Measurements from ENCODE around the gene TMEM191C.
"Not testable (repeated sequence)": the region's sequence is repeated elsewhere in the genome, so short reads cannot be mapped to it uniquely, and the experiment has no call there.

DNA sequence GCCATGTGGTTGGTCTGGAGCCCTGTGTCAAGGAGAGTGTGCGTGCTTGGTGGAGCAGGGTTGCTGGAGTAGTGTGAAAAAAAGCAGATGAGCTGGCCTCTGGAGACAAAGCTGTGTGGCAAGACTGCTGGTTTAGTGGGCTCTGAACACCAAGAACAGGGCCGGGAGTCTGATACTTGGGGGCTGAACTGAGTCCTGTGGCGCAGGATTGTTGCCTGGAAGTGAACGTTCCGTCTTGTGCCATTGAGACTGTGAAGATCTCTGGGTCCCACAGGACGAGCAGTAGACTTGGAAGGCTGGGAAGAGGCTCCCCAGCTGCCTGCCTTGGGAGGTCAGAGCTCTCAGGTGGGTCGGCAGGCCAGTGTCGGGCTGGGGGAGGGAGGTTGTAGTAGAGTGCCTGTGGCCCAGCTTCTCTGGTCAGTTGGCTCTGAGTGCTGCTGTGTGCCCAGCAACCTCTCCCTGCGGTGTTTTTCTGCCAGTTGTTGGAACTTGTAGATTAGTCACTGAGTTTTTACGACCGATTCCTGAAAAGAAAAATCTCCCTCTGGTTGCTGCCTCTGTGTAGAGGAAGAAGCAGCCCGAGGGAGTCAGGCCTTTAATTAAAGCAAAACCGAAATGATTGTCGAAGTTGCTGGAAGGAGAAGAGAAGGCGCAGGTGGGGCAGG lies 48.1 kb upstream of the TMEM191C start:
- not testable (repeated sequence) for TF ChIP-seq POLR2A, POLR2AphosphoS5 (IDR thresholded peaks at IDR 0.05)
- TF ChIP-seq, protein P1, sequence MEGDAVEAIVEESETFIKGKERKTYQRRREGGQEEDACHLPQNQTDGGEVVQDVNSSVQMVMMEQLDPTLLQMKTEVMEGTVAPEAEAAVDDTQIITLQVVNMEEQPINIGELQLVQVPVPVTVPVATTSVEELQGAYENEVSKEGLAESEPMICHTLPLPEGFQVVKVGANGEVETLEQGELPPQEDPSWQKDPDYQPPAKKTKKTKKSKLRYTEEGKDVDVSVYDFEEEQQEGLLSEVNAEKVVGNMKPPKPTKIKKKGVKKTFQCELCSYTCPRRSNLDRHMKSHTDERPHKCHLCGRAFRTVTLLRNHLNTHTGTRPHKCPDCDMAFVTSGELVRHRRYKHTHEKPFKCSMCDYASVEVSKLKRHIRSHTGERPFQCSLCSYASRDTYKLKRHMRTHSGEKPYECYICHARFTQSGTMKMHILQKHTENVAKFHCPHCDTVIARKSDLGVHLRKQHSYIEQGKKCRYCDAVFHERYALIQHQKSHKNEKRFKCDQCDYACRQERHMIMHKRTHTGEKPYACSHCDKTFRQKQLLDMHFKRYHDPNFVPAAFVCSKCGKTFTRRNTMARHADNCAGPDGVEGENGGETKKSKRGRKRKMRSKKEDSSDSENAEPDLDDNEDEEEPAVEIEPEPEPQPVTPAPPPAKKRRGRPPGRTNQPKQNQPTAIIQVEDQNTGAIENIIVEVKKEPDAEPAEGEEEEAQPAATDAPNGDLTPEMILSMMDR (IDR thresholded peaks at IDR 0.05) = not testable (repeated sequence)
